Body of pancreas (tissue), 4 donors: ENCODE data around the gene MESD. TPM values are rescaled to one million over a fixed set of nuclear protein-coding genes. Genes with fewer than 3 reads are reported as not detected.

Experiments used
- ATAC-seq: fragments of 150-250 bp; one replicate; pipeline ENCODE4 v1.9.1; 2016
- DNase-seq, 4 donors: peaks; one replicate each; pipeline ENCODE4 v3.0.0-alpha.2; 2019
- H3K27ac ChIP-seq, 4 donors: fragments of 200-600 bp; sonication (generic); 1 replicate in 3 of 4; 2 replicates in 1 of 4; pipeline versions ENCODE4 v1.5.1 to v1.6.1; 2016 to 2019; ENCODE audit warnings: mild to moderate bottlenecking in 1 of 4, mixed read lengths in 1 of 4, moderate library complexity in 1 of 4
- H3K27me3 ChIP-seq, 2 donors: fragments of 200-600 bp; sonication (generic); one replicate each; pipeline ENCODE4 v1.6.0; 2016; ENCODE audit warnings: mild to moderate bottlenecking in 1 of 2
- H3K36me3 ChIP-seq, 2 donors: fragments of 200-600 bp; sonication (generic); replicated peaks in 1 of 2; 2 replicates each; pipeline ENCODE4 v1.5.1; 2016; ENCODE audit warnings: low read depth in 2 of 2; ENCODE audit not compliant: insufficient read depth in 1 of 2
- H3K4me1 ChIP-seq: fragments of 200-600 bp; sonication (generic); one replicate; pipeline ENCODE4 v1.6.0; 2016
- H3K4me3 ChIP-seq, 2 donors: fragments of 200-600 bp; sonication (generic); 1 replicate in 1 of 2; 2 replicates in 1 of 2; pipeline ENCODE4 v1.5.1; 2016 to 2019
- H3K9me3 ChIP-seq, 3 donors: fragments of 200-600 bp; sonication (generic); 1 replicate in 2 of 3; 2 replicates in 1 of 3; pipeline ENCODE4 v1.5.1; 2016
- CTCF ChIP-seq, 7 experiments: fragments of 450-650 bp in 4 of 7; fragments of 200-600 bp in 3 of 7; sonication (generic) in 3 of 7; IDR thresholded peaks; one replicate each; pipeline ENCODE4 v1.5.1; 2016 to 2019; ENCODE audit warnings: antibody characterized with exemption in 7 of 7
- POLR2A ChIP-seq, 3 donors: fragments of 450-650 bp; IDR thresholded peaks; one replicate each; pipeline ENCODE4 v1.6.1; 2016; ENCODE audit warnings: antibody characterized with exemption in 3 of 3, mild to moderate bottlenecking in 2 of 3
- WGBS, 2 donors: methylation state at CpG; one replicate each; pipeline ENCODE4 v1.1.5; 2017; 5-methylcytosine and 5-hydroxymethylcytosine counted together
- intact Hi-C: fragments of 100-400 bp; cut with DNase I; formaldehyde crosslinking; loops from one replicate; pipeline ENCODE4 v1.15.1; 2023
- total RNA-seq, 2 donors: library from RNA; depleted of rRNA; stranded (reverse); fragments of >200 nt; gene quantifications; one replicate each; pipeline ENCODE4 v1.1.0, GENCODE V29; 2016

The MESD gene
- total RNA-seq, 2 donors from 2014 or later = 22.3 to 34.6 TPM

DNA sequence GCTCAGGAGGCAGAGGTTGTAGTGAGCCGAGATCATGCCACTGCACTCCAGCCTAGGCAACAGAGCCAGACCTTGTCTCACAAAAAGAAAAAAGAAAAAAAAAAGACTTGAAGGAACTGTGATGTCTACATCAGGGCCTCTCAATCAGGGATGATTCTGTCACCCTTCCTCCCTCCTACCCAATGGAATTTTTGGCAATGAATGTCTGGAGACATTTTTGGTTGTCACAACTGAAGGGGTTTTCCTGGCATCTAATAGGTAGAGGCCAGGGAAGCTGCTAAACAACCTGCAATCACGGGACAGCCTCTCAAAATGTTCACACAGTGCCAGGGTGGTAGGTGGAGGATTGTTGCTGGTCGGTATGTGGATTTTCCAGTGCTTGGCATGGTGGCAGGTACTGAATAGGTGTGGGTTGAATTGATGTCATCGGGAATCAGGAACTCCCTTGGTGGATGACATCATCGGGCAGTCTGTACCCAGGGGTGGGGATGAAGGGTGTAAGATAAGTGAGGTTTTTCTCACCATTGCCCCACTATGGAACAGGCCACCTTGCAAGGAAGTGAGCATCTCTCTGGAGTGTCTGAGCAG lies 71.3 kb downstream of the MESD start:
- Histone ChIP-seq H3K27ac (no peak overlapping the region), H3K4me1 (no peaks in the 10 kb centered on the region), H3K9me3 (no peaks in the 10 kb centered on the region), H3K27me3 (no peaks in the 10 kb centered on the region), H3K36me3 (no peaks in the 10 kb centered on the region), H3K4me3 (no peak overlapping the region)
- TF ChIP-seq CTCF (IDR thresholded peaks at IDR 0.05) (no peak), POLR2A (IDR thresholded peaks at IDR 0.05) (no peak)
- DNase-seq = no peak
- no peak for ATAC-seq
- intact Hi-C loops = no loop called here
- WGBS, 2 donors = 91% methylated on average over 5 of the region's 5 CpGs

DNA sequence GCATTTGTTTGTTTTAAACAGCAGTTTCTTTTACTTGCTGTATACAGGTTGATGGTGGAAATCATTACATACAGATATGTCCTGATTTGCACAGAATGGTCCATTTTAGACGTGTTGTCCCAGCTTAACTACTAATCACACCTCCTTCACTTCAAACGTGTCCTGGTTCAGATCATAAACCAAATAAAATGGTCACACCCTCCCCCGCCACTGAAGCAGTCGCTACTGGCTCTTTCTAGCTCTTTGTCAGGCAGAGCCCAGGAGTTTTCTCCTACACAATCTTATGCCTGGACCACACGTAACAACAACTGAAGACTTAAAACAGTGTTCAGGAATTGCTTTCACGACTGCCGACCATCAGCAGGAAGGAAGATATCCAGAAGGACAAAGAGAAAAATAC lies 73.6 kb downstream of the MESD start:
- 63 to 79% methylated on average over 7 of the region's 7 CpGs for WGBS, 2 donors
- DNase-seq = no peak
- ATAC-seq = no peak
- no peak overlapping the region for H3K4me3 ChIP-seq
- no peak overlapping the region for H3K27ac ChIP-seq
- no peak for TF ChIP-seq POLR2A (IDR thresholded peaks at IDR 0.05)
- TF ChIP-seq CTCF (IDR thresholded peaks at IDR 0.05) = no peak
- H3K4me1 ChIP-seq = no peaks in the 10 kb centered on the region
- H3K36me3 ChIP-seq = no peaks in the 10 kb centered on the region
- intact Hi-C loops = no loop called here
- H3K27me3 ChIP-seq = no peaks in the 10 kb centered on the region
- no peaks in the 10 kb centered on the region for H3K9me3 ChIP-seq

GRCh38 chr15:80915472-80915871 lies 74.1 kb downstream of the MESD start:
- 70 to 81% methylated on average over 3 of the region's 3 CpGs for WGBS, 2 donors
- ATAC-seq (no peak), DNase-seq (no peak)
- TF ChIP-seq CTCF (IDR thresholded peaks at IDR 0.05) (no peak), POLR2A (IDR thresholded peaks at IDR 0.05) (no peak)
- no peaks in the 10 kb centered on the region for H3K4me1 ChIP-seq
- H3K27me3 ChIP-seq = no peaks in the 10 kb centered on the region
- H3K36me3 ChIP-seq = no peaks in the 10 kb centered on the region
- intact Hi-C loops = no loop called here
- H3K4me3 ChIP-seq = no peak overlapping the region
- H3K9me3 ChIP-seq = no peaks in the 10 kb centered on the region
- no peak overlapping the region for H3K27ac ChIP-seq

DNA sequence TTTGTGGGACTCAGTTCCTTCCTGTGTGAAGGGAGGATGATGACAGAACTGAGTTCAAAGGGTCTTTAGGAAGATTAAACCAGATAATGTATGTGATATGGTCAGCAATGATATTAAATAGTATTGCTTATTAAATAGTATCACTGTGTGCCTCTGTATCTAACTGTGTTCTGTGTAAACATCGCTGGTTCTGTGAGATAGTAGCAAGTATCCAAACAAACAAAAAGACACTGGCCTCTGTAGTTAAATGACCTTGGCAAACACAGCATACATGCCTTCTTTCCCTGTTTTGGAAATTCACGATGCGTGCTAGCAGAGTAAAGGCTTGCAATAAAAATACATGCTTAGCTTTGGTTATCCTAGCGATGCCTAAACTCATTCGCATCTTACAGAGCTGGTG lies 76.1 kb downstream of the MESD start:
- intact Hi-C loops = no loop called here
- DNase-seq = no peak
- no peak for ATAC-seq
- no peak for TF ChIP-seq POLR2A (IDR thresholded peaks at IDR 0.05)
- Histone ChIP-seq H3K27me3 (no peaks in the 10 kb centered on the region), H3K9me3 (peaks cover 0 to 6% (median 0%) of the 10 kb centered on the region in 3 donors), H3K4me3 (no peak overlapping the region), H3K4me1 (no peaks in the 10 kb centered on the region), H3K27ac (no peak overlapping the region), H3K36me3 (no peaks in the 10 kb centered on the region)
- WGBS, 2 donors = 91% methylated on average over 5 of the region's 5 CpGs

- Histone ChIP-seq H3K27ac (no peak overlapping the region), H3K36me3 (no peaks in the 10 kb centered on the region), H3K27me3 (no peaks in the 10 kb centered on the region), H3K4me1 (no peaks in the 10 kb centered on the region), H3K9me3 (peaks cover 0 to 6% (median 0%) of the 10 kb centered on the region in 3 donors), H3K4me3 (no peak overlapping the region)
- TF ChIP-seq CTCF (IDR thresholded peaks at IDR 0.05) (no peak), POLR2A (IDR thresholded peaks at IDR 0.05) (no peak)
- DNase-seq (no peak), ATAC-seq (no peak)
- 91 to 93% methylated on average over 6 of the region's 6 CpGs for WGBS, 2 donors
- intact Hi-C loops = no loop called here
Measured at GRCh38 chr15:80912673-80913072, 76.9 kb downstream of the MESD start.
